KOPT-K1 (cell line): ENCODE measurements around the gene CPA3.

Source experiments
- H3K27ac ChIP-seq: fragments of 200-600 bp; sonication (generic); 2 replicates; pipeline ENCODE4 v1.5.1; 2016; ENCODE audit warnings: antibody characterized with exemption, mild to moderate bottlenecking, low read depth, low read length; ENCODE audit not compliant: poor library complexity, severe bottlenecking
- H3K36me3 ChIP-seq: fragments of 200-600 bp; sonication (generic); 2 replicates; pipeline ENCODE4 v1.5.1; 2017; ENCODE audit warnings: antibody characterized with exemption, mild to moderate bottlenecking, low read length, moderate library complexity; ENCODE audit not compliant: insufficient read depth
- H3K9me3 ChIP-seq: fragments of 200-600 bp; sonication (generic); 2 replicates; pipeline ENCODE4 v1.5.1; 2017; ENCODE audit warnings: antibody characterized with exemption, low read length, mild to moderate bottlenecking; ENCODE audit not compliant: insufficient read depth, poor library complexity, severe bottlenecking

The CPA3 gene

DNA sequence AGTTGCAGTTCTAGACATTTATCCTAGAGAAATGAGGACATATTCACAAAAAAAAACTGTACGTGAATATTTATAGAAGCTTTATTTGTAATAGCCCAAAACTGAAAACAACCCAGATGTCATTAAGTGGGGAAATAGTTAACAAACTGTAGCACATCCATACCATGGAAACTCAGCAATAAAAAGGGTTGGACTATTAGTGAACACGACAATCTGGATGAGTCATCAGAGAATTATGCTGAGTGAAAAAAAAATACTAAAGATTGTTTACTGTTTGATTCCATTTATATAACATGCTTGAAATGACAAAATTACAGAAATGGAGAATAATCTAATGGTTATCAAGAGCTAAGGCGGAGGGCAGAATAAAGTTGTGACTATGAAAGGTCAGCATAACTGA lies 59.5 kb downstream of the CPA3 start:
- Histone ChIP-seq H3K27ac (no peak overlapping the region), H3K36me3 (no peaks in the 10 kb centered on the region), H3K9me3 (no peaks in the 10 kb centered on the region)

DNA sequence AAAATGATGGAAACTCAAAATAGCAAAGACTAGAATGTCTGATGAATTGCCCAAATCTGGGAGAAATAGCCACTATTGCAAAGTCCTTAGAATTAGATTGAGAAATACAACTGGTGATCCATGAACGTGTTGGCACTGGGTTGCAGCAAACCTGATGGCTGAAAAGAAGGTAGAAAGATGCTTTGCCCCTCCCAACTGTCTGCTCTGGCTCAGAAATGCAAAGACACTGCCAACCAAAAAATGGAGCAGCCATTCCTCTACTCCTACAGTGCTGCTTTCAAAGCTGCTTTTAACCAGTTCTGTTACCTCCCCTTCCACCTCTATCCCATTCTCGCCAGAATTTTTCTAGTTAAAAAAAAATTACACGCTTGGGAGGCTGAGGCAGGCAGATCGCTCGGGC lies 60.7 kb downstream of the CPA3 start:
- Histone ChIP-seq H3K27ac (no peak overlapping the region), H3K9me3 (no peaks in the 10 kb centered on the region), H3K36me3 (no peaks in the 10 kb centered on the region)

- no peaks in the 10 kb centered on the region for H3K36me3 ChIP-seq
- no peaks in the 10 kb centered on the region for H3K9me3 ChIP-seq
- H3K27ac ChIP-seq: no peak overlapping the region
Measured at GRCh38 chr3:148930752-148931151, 65.7 kb downstream of the CPA3 start.

DNA sequence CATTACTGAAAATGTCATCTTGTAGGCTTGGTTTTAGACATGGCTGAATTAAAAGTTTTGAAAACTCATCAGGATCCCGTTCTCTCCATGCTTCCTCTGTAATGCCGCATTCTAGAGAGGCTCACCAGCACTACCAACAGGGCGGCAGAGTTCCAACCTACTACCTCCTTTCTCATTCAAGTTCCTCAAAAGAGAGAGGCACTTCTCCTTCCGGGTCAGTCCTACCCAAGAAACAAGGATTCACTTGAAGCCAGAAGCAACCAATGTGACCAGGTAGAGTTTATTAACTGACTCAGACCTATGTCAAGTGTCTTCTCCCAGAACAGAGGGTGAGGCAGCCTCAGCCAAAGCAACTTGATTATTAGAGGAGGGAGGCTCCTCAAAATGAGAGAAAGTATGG lies 66.5 kb downstream of the CPA3 start:
- Histone ChIP-seq H3K9me3 (no peaks in the 10 kb centered on the region), H3K27ac (no peak overlapping the region), H3K36me3 (no peaks in the 10 kb centered on the region)

DNA sequence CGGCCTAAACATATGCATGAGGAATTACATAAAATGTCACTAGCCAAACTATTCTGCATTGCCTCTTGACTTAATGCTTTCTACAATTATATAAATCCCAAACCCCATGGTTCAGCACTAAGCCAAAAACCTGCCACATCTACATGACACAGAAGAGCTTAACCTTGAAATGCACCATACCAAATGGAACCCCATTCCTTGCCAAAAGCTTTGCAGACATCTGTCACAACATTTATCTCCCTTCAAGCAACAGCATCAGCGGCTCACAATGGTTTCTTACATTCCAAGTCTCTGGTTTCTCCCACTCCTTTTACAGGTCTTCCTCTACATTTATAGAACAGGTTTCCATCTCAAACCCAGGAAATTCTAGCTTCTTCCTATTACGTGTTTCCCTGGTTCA lies 67.9 kb downstream of the CPA3 start:
- H3K9me3 ChIP-seq: no peaks in the 10 kb centered on the region
- H3K36me3 ChIP-seq: no peaks in the 10 kb centered on the region
- H3K27ac ChIP-seq: no peak overlapping the region

- H3K9me3 ChIP-seq: no peaks in the 10 kb centered on the region
- H3K36me3 ChIP-seq: no peaks in the 10 kb centered on the region
- H3K27ac ChIP-seq: no peak overlapping the region
Measured at GRCh38 chr3:148937467-148938255, 72.6 kb downstream of the CPA3 start.

GRCh38 chr3:148938306-148938705 lies 73.2 kb downstream of the CPA3 start:
- H3K27ac ChIP-seq: no peak overlapping the region
- H3K9me3 ChIP-seq: no peaks in the 10 kb centered on the region
- H3K36me3 ChIP-seq: no peaks in the 10 kb centered on the region

DNA sequence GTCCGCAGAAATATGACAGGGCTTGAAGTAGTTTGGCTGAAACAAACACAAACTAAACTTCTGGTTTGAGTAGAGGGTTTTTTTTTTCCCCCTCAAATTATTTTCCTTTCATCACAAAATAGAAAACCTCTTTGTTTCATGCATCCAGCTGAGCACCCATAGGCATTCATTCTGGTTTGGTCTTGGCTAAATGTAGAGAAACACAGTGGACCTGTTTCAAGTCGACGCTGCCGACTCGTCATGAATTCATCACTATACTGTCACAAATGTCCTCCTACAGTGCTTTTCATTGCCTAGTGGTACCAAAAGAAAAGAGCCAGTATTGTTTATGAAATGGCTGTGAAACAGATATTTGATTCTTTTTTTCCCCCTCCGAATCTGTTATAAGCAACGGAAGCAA lies 73.8 kb downstream of the CPA3 start:
- H3K27ac ChIP-seq: no peak overlapping the region
- no peaks in the 10 kb centered on the region for H3K9me3 ChIP-seq
- no peaks in the 10 kb centered on the region for H3K36me3 ChIP-seq

- Histone ChIP-seq H3K36me3 (no peaks in the 10 kb centered on the region), H3K9me3 (no peaks in the 10 kb centered on the region), H3K27ac (no peak overlapping the region)
Measured at GRCh38 chr3:148940983-148941382, 75.9 kb downstream of the CPA3 start.

DNA sequence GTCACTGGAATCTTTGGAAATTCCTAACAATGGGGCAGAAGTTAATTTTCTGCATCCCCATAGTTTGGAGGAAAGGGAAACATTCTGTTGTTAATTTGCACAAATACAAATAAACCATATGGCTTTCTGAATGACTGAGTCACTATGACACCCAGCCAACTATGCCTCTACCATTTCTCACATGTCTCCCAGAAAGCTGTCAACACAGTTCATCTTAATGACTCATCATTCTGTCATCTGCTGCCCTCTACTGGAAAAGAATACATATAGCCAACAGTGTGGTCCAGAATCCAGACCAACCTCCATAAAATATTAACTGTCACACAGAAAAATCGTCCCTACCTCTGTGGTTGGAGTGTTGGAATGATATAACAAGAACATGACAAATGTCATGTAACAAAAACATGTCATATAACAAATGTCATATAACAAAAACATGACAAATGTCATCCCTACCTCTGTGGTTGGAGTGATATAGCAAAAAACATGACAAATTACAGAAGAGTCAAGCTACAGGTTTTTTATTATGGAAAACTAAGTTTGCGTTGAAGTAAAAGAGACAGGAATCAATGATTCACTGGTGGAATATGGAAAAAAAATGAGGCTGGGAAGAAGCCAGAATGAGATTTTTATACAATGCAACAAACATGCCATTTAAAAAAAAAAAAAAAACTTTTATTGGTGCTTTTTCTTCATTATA lies 78.6 kb downstream of the CPA3 start:
- H3K27ac ChIP-seq: no peak overlapping the region
- no peaks in the 10 kb centered on the region for H3K36me3 ChIP-seq
- H3K9me3 ChIP-seq: no peaks in the 10 kb centered on the region

DNA sequence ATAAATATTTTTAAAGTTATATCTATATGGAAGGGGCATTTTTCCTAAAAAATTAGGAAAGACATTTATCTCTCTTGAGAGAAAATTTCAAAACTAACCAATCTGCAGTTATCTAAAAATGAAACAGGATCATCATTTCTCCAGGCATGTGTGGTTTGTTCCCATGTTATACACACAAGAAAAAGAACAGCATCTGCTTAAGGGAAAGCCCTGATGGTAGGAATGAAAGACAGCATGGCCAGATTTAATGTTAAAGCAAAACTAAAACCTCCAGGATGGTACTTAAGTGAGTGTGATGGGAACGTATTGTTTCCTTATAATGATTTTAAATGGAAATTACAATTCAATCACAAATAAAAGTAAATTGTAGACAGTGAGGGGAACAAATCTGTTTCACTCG lies 80.0 kb downstream of the CPA3 start:
- Histone ChIP-seq H3K9me3 (no peaks in the 10 kb centered on the region), H3K36me3 (no peaks in the 10 kb centered on the region), H3K27ac (no peak overlapping the region)
